OCI-LY3 (cell line): ENCODE measurements around the gene SUMF1.

ENCODE experiments used
- H2AFZ ChIP-seq: fragments of 200-600, 300-600 bp; shearing (Covaris generic); 2 replicates; pipeline ENCODE4 v1.6.0; 2014; ENCODE audit warnings: antibody characterized with exemption, low read depth, low read length
- H3K27ac ChIP-seq: fragments of 200-600, 300-600 bp; sonication (generic); 2 replicates; pipeline ENCODE4 v1.5.1; 2014; ENCODE audit warnings: mild to moderate bottlenecking, low read length, moderate library complexity, mixed read lengths
- H3K27me3 ChIP-seq: fragments of 200-600, 300-600 bp; sonication (generic); 2 replicates; pipeline ENCODE4 v1.6.1; 2014; ENCODE audit warnings: low read depth, low read length, mixed read lengths
- H3K36me3 ChIP-seq: fragments of 200-600, 300-600 bp; sonication (generic); replicated peaks from 2 replicates; pipeline ENCODE3; 2014; ENCODE audit warnings: low read depth, low read length, mixed read lengths
- H3K4me1 ChIP-seq: fragments of 300-600, 200-600 bp; sonication (generic); 2 replicates; pipeline ENCODE4 v1.6.1; 2014; ENCODE audit warnings: low read length, mixed read lengths
- H3K4me2 ChIP-seq: fragments of 200-600, 300-600 bp; sonication (generic); 2 replicates; pipeline ENCODE4 v1.6.1; 2014; ENCODE audit warnings: low read length, mixed read lengths
- H3K4me3 ChIP-seq: fragments of 300-600, 200-600 bp; sonication (generic); 2 replicates; pipeline ENCODE4 v1.5.1; 2014; ENCODE audit warnings: antibody characterized with exemption, mild to moderate bottlenecking, low read length, moderate library complexity
- H3K79me2 ChIP-seq: fragments of 300-600, 200-600 bp; shearing (Covaris generic); 2 replicates; pipeline ENCODE4 v1.6.1; 2014; ENCODE audit warnings: mild to moderate bottlenecking, low read length, mixed read lengths
- H3K9ac ChIP-seq: fragments of 300-600, 200-600 bp; shearing (Covaris generic); 2 replicates; pipeline ENCODE4 v1.6.0; 2014; ENCODE audit warnings: mild to moderate bottlenecking, low read length, moderate library complexity
- H3K9me3 ChIP-seq: fragments of 200-600, 300-600 bp; shearing (Covaris generic); 2 replicates; pipeline ENCODE4 v1.6.1; 2014; ENCODE audit warnings: low read length, mixed read lengths; ENCODE audit not compliant: insufficient read depth
- H4K20me1 ChIP-seq: fragments of 200-600, 300-600 bp; sonication (generic); 2 replicates; pipeline ENCODE4 v1.6.1; 2016; ENCODE audit warnings: low read length, mixed read lengths; ENCODE audit not compliant: insufficient read depth
- CTCF ChIP-seq: fragments of 200-600, 300-600 bp; sonication (generic); IDR thresholded peaks from 2 replicates; pipeline ENCODE4 v1.5.1; 2014; ENCODE audit warnings: antibody characterized with exemption, low read length, low read depth
- EZH2phosphoT487 ChIP-seq: fragments of 200-600 bp; shearing (Covaris generic); IDR thresholded peaks from 2 replicates; pipeline ENCODE4 v1.6.1; 2018; ENCODE audit warnings: antibody characterized with exemption, mixed run types, low read depth

The SUMF1 gene

GRCh38 chr3:4426782-4427344 lies 40.2 kb downstream of the SUMF1 start:
- no peaks in the 10 kb centered on the region for H3K9me3 ChIP-seq
- no peaks in the 10 kb centered on the region for H3K27me3 ChIP-seq
- H3K36me3 ChIP-seq, result no peaks in the 10 kb centered on the region
- H2AFZ ChIP-seq, result no peak overlapping the region
- H3K4me2 ChIP-seq, result no peak overlapping the region
- no peak overlapping the region for H3K27ac ChIP-seq
- H3K4me1 ChIP-seq, result no peaks in the 10 kb centered on the region
- H3K4me3 ChIP-seq, result no peak overlapping the region
- H3K79me2 ChIP-seq, result no peaks in the 10 kb centered on the region
- no peaks in the 10 kb centered on the region for H4K20me1 ChIP-seq
- H3K9ac ChIP-seq, result no peak overlapping the region
- TF ChIP-seq CTCF (no peak), EZH2phosphoT487 (no peak)

GRCh38 chr3:4426261-4426781 lies 40.7 kb downstream of the SUMF1 start:
- Histone ChIP-seq H3K4me3 (no peak overlapping the region), H3K79me2 (no peaks in the 10 kb centered on the region), H3K4me2 (no peak overlapping the region), H3K9ac (no peak overlapping the region), H3K27me3 (no peaks in the 10 kb centered on the region), H3K36me3 (no peaks in the 10 kb centered on the region), H3K9me3 (no peaks in the 10 kb centered on the region), H2AFZ (no peak overlapping the region), H4K20me1 (no peaks in the 10 kb centered on the region), H3K4me1 (no peaks in the 10 kb centered on the region), H3K27ac (no peak overlapping the region)
- TF ChIP-seq CTCF (no peak), EZH2phosphoT487 (no peak)

GRCh38 chr3:4425707-4426106 lies 41.4 kb downstream of the SUMF1 start:
- H4K20me1 ChIP-seq, result no peaks in the 10 kb centered on the region
- no peak overlapping the region for H3K27ac ChIP-seq
- no peaks in the 10 kb centered on the region for H3K79me2 ChIP-seq
- TF ChIP-seq EZH2phosphoT487 (no peak), CTCF (no peak)
- H3K9me3 ChIP-seq, result no peaks in the 10 kb centered on the region
- no peak overlapping the region for H3K9ac ChIP-seq
- no peak overlapping the region for H3K4me3 ChIP-seq
- no peaks in the 10 kb centered on the region for H3K36me3 ChIP-seq
- H2AFZ ChIP-seq, result no peak overlapping the region
- H3K4me1 ChIP-seq, result no peaks in the 10 kb centered on the region
- no peaks in the 10 kb centered on the region for H3K27me3 ChIP-seq
- no peak overlapping the region for H3K4me2 ChIP-seq

DNA sequence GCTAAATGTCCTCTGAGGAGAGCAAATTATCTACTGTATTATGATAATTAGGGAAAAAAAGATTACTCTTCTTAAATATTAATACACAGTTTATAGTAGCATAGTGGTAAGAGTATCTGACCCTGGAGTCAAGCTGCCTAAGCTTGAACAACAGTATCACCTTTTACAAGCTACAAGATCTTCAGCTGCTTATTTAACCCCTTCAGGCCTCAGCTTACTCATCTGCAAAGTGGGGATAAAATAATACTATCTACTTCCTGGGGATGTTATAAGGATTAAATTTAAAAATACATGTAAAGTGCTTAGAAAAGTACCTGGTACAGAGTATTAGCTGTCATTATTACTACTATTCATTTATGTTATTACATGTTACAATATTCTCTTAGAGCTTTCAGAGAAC lies 42.0 kb downstream of the SUMF1 start:
- H3K9ac ChIP-seq, result no peak overlapping the region
- H3K36me3 ChIP-seq, result no peaks in the 10 kb centered on the region
- no peaks in the 10 kb centered on the region for H3K27me3 ChIP-seq
- H3K79me2 ChIP-seq, result no peaks in the 10 kb centered on the region
- no peak overlapping the region for H3K27ac ChIP-seq
- H2AFZ ChIP-seq, result no peak overlapping the region
- H4K20me1 ChIP-seq, result no peaks in the 10 kb centered on the region
- no peaks in the 10 kb centered on the region for H3K4me1 ChIP-seq
- no peaks in the 10 kb centered on the region for H3K9me3 ChIP-seq
- H3K4me3 ChIP-seq, result no peak overlapping the region
- no peak overlapping the region for H3K4me2 ChIP-seq
- no peak for TF ChIP-seq CTCF
- no peak for TF ChIP-seq EZH2phosphoT487
